Gastroesophageal sphincter (tissue), 4 donors: ENCODE results near the gene USHBP1. TPM values are rescaled to one million over a fixed set of nuclear protein-coding genes. Genes with fewer than 3 reads are reported as not detected.

Experiments used
- ATAC-seq: fragments of 150-250 bp; one replicate; pipeline ENCODE4 v1.9.1; 2016; ENCODE audit warnings: mild to moderate bottlenecking, moderate library complexity
- H3K27ac ChIP-seq, 4 donors: fragments of 200-600 bp; sonication (generic) in 3 of 4; 1 replicate in 3 of 4; 2 replicates in 1 of 4; pipeline ENCODE4 v1.5.1; 2016 to 2019
- H3K27me3 ChIP-seq: fragments of 200-600 bp; sonication (generic); one replicate; pipeline ENCODE4 v1.5.1; 2019
- H3K36me3 ChIP-seq, 2 donors: fragments of 200-600 bp; sonication (generic); one replicate each; pipeline ENCODE4 v1.5.1; 2019; ENCODE audit warnings: control low read depth in 1 of 2
- H3K4me1 ChIP-seq, 3 donors: fragments of 200-600 bp; sonication (generic); 1 replicate in 2 of 3; 2 replicates in 1 of 3; pipeline ENCODE4 v1.5.1; 2016 to 2019; ENCODE audit warnings: control low read depth in 2 of 3
- H3K4me3 ChIP-seq, 2 donors: fragments of 200-600 bp; sonication (generic); one replicate each; pipeline ENCODE4 v1.5.1; 2019; ENCODE audit warnings: mild to moderate bottlenecking in 1 of 2, moderate library complexity in 1 of 2
- H3K9me3 ChIP-seq, 3 donors: fragments of 200-600 bp; sonication (generic); one replicate each; pipeline ENCODE4 v1.5.1; 2017 to 2019; ENCODE audit warnings: control low read depth in 2 of 3
- EP300 ChIP-seq: sonication (generic); formaldehyde crosslinking; IDR thresholded peaks from one replicate; pipeline ENCODE4 v1.6.1; 2017; ENCODE audit warnings: antibody characterized with exemption, mild to moderate bottlenecking
- POLR2A ChIP-seq, 2 donors: fragments of 450-650 bp; IDR thresholded peaks; one replicate each; pipeline ENCODE4 v1.6.1; 2017; ENCODE audit warnings: antibody characterized with exemption in 2 of 2, mild to moderate bottlenecking in 2 of 2, moderate library complexity in 1 of 2
- POLR2AphosphoS5 ChIP-seq: sonication (generic); formaldehyde crosslinking; IDR thresholded peaks from one replicate; pipeline ENCODE4 v1.6.1; 2017; ENCODE audit warnings: antibody characterized with exemption
- WGBS, 2 donors: methylation state at CpG; one replicate each; pipeline ENCODE4 v1.1.5; 2018; ENCODE audit warnings: low coverage in 1 of 2; 5-methylcytosine and 5-hydroxymethylcytosine counted together
- total RNA-seq, 4 donors: library from RNA; depleted of rRNA; stranded (reverse); fragments of >200 nt; gene quantifications; one replicate each; pipeline ENCODE4 v1.1.0, GENCODE V29; 2016
- TF ChIP-seq, protein P1 (sequence below), 4 experiments: fragments of 200-600 bp in 2 of 4; fragments of 450-650 bp in 2 of 4; sonication (generic) in 1 of 4; IDR thresholded peaks; one replicate each; pipeline ENCODE4 v1.5.1; 2017 to 2019; ENCODE audit warnings: antibody characterized with exemption in 4 of 4, mild to moderate bottlenecking in 2 of 4, moderate library complexity in 2 of 4

Gene USHBP1, protein sequence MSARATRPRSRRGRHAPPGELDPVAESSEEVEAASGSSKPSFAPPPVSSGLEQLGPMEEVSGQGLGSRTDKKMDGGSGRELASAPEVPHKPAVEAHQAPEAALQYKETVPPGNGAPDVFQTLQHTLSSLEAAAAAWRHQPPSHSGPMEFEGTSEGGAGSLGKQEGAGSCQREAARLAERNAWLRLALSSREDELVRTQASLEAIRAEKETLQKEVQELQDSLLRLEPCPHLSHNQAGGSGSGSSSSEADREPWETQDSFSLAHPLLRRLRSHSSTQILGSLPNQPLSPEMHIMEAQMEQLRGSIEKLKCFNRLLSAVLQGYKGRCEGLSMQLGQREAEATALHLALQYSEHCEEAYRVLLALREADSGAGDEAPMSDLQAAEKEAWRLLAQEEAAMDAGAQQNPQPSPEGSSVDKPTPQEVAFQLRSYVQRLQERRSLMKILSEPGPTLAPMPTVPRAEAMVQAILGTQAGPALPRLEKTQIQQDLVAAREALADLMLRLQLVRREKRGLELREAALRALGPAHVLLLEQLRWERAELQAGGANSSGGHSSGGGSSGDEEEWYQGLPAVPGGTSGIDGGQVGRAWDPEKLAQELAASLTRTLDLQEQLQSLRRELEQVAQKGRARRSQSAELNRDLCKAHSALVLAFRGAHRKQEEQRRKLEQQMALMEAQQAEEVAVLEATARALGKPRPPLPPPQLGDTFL
- 1 to 10 TPM; 4.6 to 9.6 (median 5.1) TPM for total RNA-seq

DNA sequence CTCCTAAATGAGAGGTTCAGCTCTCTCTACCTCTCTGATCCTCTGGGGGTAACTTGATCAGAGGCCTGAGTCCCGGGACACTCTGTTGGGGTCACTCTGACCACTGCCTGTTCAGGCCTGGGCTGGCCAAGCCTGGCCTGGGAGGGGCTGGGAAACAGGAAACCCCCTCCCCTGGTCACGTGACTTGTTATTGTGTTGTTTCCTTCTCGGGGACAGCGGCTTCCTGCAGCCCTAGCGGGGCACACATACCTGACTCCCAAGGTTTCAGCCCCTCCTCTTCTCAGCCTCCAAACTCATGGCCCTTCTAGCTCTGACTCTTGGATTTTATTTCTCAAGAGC lies at the start of gene USHBP1:
Gene USHBP1, minus strand, starts transcription at position 105 of the 339 bp plus-strand sequence. CDS start 446 bp downstream, outside the sequence.
- H3K9me3 ChIP-seq = peaks cover 0 to 2% (median 0%) of the 10 kb centered on the region in 3 donors
- H3K27me3 ChIP-seq = no peaks in the 10 kb centered on the region
- TF ChIP-seq POLR2A (IDR thresholded peaks at IDR 0.05) = no peak
- TF ChIP-seq, protein P1, sequence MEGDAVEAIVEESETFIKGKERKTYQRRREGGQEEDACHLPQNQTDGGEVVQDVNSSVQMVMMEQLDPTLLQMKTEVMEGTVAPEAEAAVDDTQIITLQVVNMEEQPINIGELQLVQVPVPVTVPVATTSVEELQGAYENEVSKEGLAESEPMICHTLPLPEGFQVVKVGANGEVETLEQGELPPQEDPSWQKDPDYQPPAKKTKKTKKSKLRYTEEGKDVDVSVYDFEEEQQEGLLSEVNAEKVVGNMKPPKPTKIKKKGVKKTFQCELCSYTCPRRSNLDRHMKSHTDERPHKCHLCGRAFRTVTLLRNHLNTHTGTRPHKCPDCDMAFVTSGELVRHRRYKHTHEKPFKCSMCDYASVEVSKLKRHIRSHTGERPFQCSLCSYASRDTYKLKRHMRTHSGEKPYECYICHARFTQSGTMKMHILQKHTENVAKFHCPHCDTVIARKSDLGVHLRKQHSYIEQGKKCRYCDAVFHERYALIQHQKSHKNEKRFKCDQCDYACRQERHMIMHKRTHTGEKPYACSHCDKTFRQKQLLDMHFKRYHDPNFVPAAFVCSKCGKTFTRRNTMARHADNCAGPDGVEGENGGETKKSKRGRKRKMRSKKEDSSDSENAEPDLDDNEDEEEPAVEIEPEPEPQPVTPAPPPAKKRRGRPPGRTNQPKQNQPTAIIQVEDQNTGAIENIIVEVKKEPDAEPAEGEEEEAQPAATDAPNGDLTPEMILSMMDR (IDR thresholded peaks at IDR 0.05) = no peak
- H3K36me3 ChIP-seq = peaks cover 0 to 11% of the 10 kb centered on the region in 2 donors
- peak within 1 kb of the TSS in 1 of 2 donors; percentile 41 for H3K4me3 ChIP-seq
- peaks cover 3 to 15% (median 8%) of the 10 kb centered on the region in 3 donors for H3K4me1 ChIP-seq
- WGBS, 2 donors = 17 to 67% methylated on average over 1 of the region's 5 CpGs
- no peak for ATAC-seq
- peak within 1 kb of the TSS in 3 of 4 donors; percentile 25 to 44 (median 34) for H3K27ac ChIP-seq

DNA sequence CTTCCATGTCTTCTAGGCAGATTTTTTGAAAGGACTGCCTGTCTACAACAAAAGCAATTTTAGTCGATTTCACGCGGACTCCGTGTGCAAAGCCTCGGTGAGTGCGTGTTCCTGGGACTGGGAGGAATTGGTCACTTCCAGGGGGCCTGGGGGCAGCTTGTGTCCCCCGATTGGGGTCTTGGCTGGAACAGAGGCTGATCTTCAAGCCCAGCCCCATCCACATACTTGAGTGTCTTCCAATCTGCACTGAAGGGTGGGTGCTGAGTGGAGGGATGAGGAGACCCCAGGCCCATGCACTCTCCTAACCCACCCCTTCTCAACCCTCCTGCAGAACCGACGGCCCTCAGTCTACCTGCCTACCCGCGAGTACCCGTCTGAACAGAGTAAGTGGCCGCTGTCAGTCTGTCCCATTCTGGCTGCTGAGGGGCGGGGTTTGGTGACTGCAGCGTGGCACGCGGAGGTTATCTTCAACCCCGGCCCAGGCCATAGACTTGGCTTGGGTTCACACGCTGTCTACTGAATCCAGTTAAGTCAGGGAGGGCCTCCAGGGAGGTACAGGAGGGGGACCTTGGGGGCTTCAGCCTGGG lies 49.6 kb upstream of the USHBP1 start:
- Histone ChIP-seq H3K36me3 (peaks cover 0 to 72% of the 10 kb centered on the region in 2 donors), H3K27ac (no peak overlapping the region)
- no peak for ATAC-seq

DNA sequence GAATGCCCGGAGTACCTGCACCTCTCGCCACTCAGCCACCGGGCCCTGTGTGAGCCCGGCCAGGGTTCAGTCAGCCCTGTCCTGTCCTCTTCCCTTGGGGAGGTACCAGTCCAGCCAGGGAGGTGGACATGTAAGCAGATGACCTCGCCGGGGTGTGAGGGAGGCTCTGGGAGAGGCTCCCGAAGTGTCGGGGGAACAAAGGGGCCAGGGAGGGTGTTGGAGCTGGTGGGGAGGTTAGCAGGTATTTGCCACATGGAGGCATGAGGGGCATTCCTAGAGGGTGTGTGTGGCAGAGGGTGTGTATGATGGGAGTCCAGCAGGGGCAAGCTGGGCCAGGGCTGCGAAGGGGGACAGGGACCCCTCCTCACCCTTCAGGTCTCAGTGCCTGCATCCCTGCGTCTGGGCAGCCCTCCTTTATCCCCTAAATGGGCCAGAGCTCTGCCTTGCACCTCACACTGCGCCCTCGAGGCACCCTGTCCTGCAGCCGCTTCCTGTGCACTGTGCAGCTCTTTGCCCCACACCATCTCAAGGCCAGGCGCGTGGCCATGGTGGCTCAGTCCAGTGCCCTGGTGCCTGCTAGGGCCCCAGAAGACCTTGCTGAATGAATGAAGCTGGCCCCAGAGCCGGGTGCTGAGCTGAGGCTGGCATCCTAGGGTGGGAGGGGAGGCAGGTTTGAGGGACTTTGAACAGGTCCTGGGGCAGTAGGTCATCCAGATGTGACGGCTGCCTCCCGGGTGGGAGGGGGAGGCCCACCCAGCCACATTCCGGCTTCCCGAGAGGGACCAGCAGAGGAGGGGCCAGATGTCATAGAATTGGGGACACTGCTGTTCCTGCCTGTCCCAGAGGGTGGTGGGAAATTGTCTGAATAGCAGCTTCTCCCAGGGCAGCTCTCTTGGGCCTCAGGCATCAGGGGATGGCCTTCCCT lies 47.9 kb upstream of the USHBP1 start:
- no peak for TF ChIP-seq POLR2A (IDR thresholded peaks at IDR 0.05)
- TF ChIP-seq EP300 = no peak
- TF ChIP-seq, protein P1 (IDR thresholded peaks at IDR 0.05) = no peak
- no peak for TF ChIP-seq POLR2AphosphoS5
- Histone ChIP-seq H3K36me3 (peaks cover 0 to 57% of the 10 kb centered on the region in 2 donors), H3K27me3 (no peaks in the 10 kb centered on the region), H3K27ac (no peak overlapping the region), H3K4me1 (peaks cover 0 to 49% (median 5%) of the 10 kb centered on the region in 3 donors), H3K4me3 (no peak overlapping the region), H3K9me3 (no peaks in the 10 kb centered on the region)
- no peak for ATAC-seq
- WGBS, 2 donors = 67 to 86% methylated on average over 2 to 4 of the region's 20 CpGs

More for the DNA sequence above, 49.6 kb upstream of the USHBP1 start:
- 95% methylated on average over 4 of the region's 19 CpGs; no CpG with 5 or more reads in 1 of the 2 donors for WGBS, 2 donors
- TF ChIP-seq EP300 = no peak
- TF ChIP-seq, protein P1 (IDR thresholded peaks at IDR 0.05) = no peak
- no peak for TF ChIP-seq POLR2A (IDR thresholded peaks at IDR 0.05)
- no peak for TF ChIP-seq POLR2AphosphoS5
- Histone ChIP-seq H3K27me3 (no peaks in the 10 kb centered on the region), H3K4me1 (peaks cover 0 to 33% (median 5%) of the 10 kb centered on the region in 3 donors), H3K9me3 (no peaks in the 10 kb centered on the region), H3K4me3 (no peak overlapping the region)

DNA sequence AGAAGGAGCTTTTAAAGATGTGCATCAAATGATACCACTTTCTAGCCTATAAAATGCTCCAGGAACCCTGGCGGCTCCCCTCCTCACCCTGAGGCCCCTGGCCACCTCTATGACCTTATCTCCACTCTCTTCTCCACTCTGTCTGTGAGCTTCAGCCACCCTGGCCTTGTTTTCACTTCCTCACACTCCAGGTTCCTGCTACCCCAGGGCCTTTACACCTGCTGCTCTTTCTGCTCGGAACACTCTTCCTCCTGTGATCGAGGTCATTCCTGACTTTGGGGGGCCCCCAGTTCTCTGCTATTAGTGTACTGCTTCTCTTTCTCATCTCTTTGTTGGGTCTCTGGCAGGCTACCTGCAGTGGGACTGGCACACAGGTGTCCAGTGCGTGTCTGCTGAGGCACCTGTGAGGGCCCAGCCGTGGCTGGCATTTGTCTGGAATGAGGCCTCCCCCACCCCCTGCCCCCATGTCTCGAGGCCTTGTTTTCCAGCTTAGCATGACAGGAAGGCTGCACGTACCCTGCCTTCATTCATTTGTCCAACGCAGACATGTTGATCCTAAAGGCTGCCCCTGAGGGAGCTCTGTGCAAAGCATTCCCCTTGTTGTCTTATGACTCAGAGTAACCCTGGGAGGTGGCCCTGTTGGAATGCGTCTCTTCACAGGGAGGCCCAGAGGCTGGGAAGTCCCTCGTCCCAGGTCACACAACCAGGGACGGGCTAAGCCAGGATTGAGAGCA lies 47.1 kb upstream of the USHBP1 start:
- no peaks in the 10 kb centered on the region for H3K9me3 ChIP-seq
- peaks cover 0 to 48% of the 10 kb centered on the region in 2 donors for H3K36me3 ChIP-seq
- no peaks in the 10 kb centered on the region for H3K27me3 ChIP-seq
- no peak for TF ChIP-seq EP300
- no peak for TF ChIP-seq POLR2A (IDR thresholded peaks at IDR 0.05)
- no peak for TF ChIP-seq POLR2AphosphoS5
- TF ChIP-seq, protein P1 (IDR thresholded peaks at IDR 0.05) = no peak
- 63 to 78% methylated on average over 1 to 6 of the region's 11 CpGs for WGBS, 2 donors
- no peak overlapping the region for H3K4me3 ChIP-seq
- H3K27ac ChIP-seq = no peak overlapping the region
- peaks cover 0 to 57% (median 10%) of the 10 kb centered on the region in 3 donors for H3K4me1 ChIP-seq
- no peak for ATAC-seq
